Neural cell (in vitro differentiated cells): Measurements from ENCODE around the gene GPR33. TPM values are rescaled to one million over a fixed set of nuclear protein-coding genes. Genes with fewer than 3 reads are reported as not detected.

ENCODE experiments used
- H2AFZ ChIP-seq: fragments of 200-600, 300-800 bp; sonication (generic), shearing (Covaris generic); 2 replicates; pipeline ENCODE4 v1.6.0; 2014; ENCODE audit warnings: low read depth, mild to moderate bottlenecking, antibody characterized with exemption, low read length, moderate library complexity
- H3F3A ChIP-seq: fragments of 200-600 bp; shearing (Covaris generic); 2 replicates; pipeline ENCODE4 v1.6.1; 2016; ENCODE audit warnings: mild to moderate bottlenecking, moderate library complexity, mixed read lengths, antibody characterized with exemption, low read length; ENCODE audit not compliant: insufficient read depth, poor library complexity, severe bottlenecking
- H3K27ac ChIP-seq: fragments of 200-600, 300-800 bp; sonication (generic), shearing (Covaris generic); 2 replicates; pipeline ENCODE4 v1.5.1; 2014; ENCODE audit warnings: mild to moderate bottlenecking, low read length, moderate library complexity
- H3K27me3 ChIP-seq: fragments of 300-800, 200-600 bp; sonication (generic), shearing (Covaris generic); 2 replicates; pipeline ENCODE4 v1.6.0; 2014; ENCODE audit warnings: mild to moderate bottlenecking, low read depth, low read length, moderate library complexity; ENCODE audit not compliant: insufficient read depth
- H3K36me3 ChIP-seq: fragments of 300-800, 200-600 bp; sonication (generic), shearing (Covaris generic); 2 replicates; pipeline ENCODE4 v1.5.1; 2014; ENCODE audit warnings: mild to moderate bottlenecking, antibody characterized with exemption, low read length, moderate library complexity; ENCODE audit not compliant: insufficient read depth
- H3K4me2 ChIP-seq: fragments of 300-800, 200-600 bp; sonication (generic), shearing (Covaris generic); 2 replicates; pipeline ENCODE4 v1.6.0; 2014; ENCODE audit warnings: mild to moderate bottlenecking, low read length
- H3K4me3 ChIP-seq: fragments of 300-800, 200-600 bp; sonication (generic), shearing (Covaris generic); 2 replicates; pipeline ENCODE4 v1.5.1; 2014; ENCODE audit warnings: mild to moderate bottlenecking, low read length, moderate library complexity
- H3K79me2 ChIP-seq: fragments of 200-600 bp; shearing (Covaris generic); replicated peaks from 2 replicates; pipeline ENCODE4 v1.6.0; 2014; ENCODE audit warnings: mild to moderate bottlenecking, low read length, moderate library complexity; ENCODE audit not compliant: insufficient read depth
- H3K9ac ChIP-seq: fragments of 300-800, 200-600 bp; sonication (generic), shearing (Covaris generic); 2 replicates; pipeline ENCODE4 v1.6.1; 2016; ENCODE audit warnings: mild to moderate bottlenecking, low read length, mixed read lengths
- H3K9me2 ChIP-seq: fragments of 200-600 bp; shearing (Covaris generic); 2 replicates; pipeline ENCODE4 v1.6.1; 2016; ENCODE audit warnings: mild to moderate bottlenecking, low read length, mixed read lengths; ENCODE audit not compliant: insufficient read depth
- H3K9me3 ChIP-seq: fragments of 200-600, 300-800 bp; sonication (generic), shearing (Covaris generic); 2 replicates; pipeline ENCODE4 v1.6.1; 2016; ENCODE audit warnings: mild to moderate bottlenecking, mixed run types, low read length, moderate library complexity, mixed read lengths
- H4K20me1 ChIP-seq: fragments of 200-600 bp; shearing (Covaris generic); 2 replicates; pipeline ENCODE4 v1.6.1; 2016; ENCODE audit warnings: mild to moderate bottlenecking, mixed run types; ENCODE audit not compliant: insufficient read depth
- EP300 ChIP-seq: fragments of 450-650 bp; conservative IDR thresholded peaks from 2 replicates; pipeline ENCODE4 v1.6.1; 2014; ENCODE audit warnings: antibody characterized with exemption, mild to moderate bottlenecking, moderate library complexity; ENCODE audit not compliant: poor library complexity, severe bottlenecking
- EZH2 ChIP-seq: fragments of 200-600, 300-800 bp; shearing (Covaris generic), sonication (generic); IDR thresholded peaks from 2 replicates; pipeline ENCODE4 v1.6.1; 2014; ENCODE audit warnings: antibody characterized with exemption, low read length, borderline replicate concordance, mild to moderate bottlenecking; ENCODE audit not compliant: insufficient read depth, poor library complexity, severe bottlenecking
- RAD21 ChIP-seq: fragments of 450-650 bp; conservative IDR thresholded peaks from 2 replicates; pipeline ENCODE4 v1.6.1; 2014; ENCODE audit warnings: antibody characterized with exemption, mild to moderate bottlenecking, moderate library complexity
- TAF1 ChIP-seq: IDR thresholded peaks from 2 replicates; pipeline ENCODE4 v1.6.1; 2012; ENCODE audit warnings: low read depth
- polyA minus RNA-seq: library from RNA; depleted of rRNA, polyadenylated mRNA; stranded (reverse); fragments of >200 nt; gene quantifications from 2 replicates; pipeline ENCODE4 v1.2.3, GENCODE V29; 2014
- polyA plus RNA-seq: library from polyadenylated mRNA; depleted of rRNA; stranded (reverse); fragments of >200 nt; gene quantifications from 2 replicates; pipeline ENCODE4 v1.2.3, GENCODE V29; 2014
- TF ChIP-seq, protein P1 (sequence below): fragments of 450-650 bp; IDR thresholded peaks from 2 replicates; pipeline ENCODE4 v1.5.1; 2014; ENCODE audit warnings: antibody characterized with exemption, mild to moderate bottlenecking, moderate library complexity; ENCODE audit not compliant: poor library complexity, severe bottlenecking
- TF ChIP-seq, protein P2 (sequence below): IDR thresholded peaks from 2 replicates; pipeline ENCODE4 v1.6.1; 2012; ENCODE audit warnings: borderline replicate concordance

The GPR33 gene, protein sequence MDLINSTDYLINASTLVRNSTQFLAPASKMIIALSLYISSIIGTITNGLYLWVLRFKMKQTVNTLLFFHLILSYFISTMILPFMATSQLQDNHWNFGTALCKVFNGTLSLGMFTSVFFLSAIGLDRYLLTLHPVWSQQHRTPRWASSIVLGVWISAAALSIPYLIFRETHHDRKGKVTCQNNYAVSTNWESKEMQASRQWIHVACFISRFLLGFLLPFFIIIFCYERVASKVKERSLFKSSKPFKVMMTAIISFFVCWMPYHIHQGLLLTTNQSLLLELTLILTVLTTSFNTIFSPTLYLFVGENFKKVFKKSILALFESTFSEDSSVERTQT
- not detected in 2 replicates for polyA plus RNA-seq
- not detected in 2 replicates for polyA minus RNA-seq

DNA sequence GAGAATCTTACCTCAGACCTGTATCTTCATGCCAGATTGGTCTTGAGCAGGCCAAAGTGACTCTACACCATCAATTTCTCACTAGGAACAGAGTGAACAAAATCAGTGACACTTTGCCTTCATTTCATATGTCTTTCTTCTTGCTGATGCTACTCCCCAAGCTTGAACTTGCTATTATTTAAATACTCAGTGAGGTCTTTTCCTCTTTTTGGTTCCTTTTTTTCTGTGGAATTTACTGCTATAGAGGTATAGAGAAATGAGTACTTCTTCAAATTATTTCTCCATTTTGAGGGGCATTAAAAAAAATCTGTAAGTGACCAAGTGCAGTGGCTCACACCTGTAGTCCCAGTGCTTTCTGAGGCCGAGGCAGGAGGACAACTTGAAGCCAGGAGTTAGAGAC is at the start of gene GPR33:
Gene GPR33 (minus strand): TSS at position 154 of the 400 bp plus-strand sequence. CDS start 4,074 bp downstream, outside the sequence.
- no peaks in the 10 kb centered on the region for H3K9me3 ChIP-seq
- no peak within 1 kb of the TSS for H3K4me3 ChIP-seq
- H3K27ac ChIP-seq: no peak within 1 kb of the TSS
- no peaks in the 10 kb centered on the region for H3K9me2 ChIP-seq
- TF ChIP-seq, protein P1, sequence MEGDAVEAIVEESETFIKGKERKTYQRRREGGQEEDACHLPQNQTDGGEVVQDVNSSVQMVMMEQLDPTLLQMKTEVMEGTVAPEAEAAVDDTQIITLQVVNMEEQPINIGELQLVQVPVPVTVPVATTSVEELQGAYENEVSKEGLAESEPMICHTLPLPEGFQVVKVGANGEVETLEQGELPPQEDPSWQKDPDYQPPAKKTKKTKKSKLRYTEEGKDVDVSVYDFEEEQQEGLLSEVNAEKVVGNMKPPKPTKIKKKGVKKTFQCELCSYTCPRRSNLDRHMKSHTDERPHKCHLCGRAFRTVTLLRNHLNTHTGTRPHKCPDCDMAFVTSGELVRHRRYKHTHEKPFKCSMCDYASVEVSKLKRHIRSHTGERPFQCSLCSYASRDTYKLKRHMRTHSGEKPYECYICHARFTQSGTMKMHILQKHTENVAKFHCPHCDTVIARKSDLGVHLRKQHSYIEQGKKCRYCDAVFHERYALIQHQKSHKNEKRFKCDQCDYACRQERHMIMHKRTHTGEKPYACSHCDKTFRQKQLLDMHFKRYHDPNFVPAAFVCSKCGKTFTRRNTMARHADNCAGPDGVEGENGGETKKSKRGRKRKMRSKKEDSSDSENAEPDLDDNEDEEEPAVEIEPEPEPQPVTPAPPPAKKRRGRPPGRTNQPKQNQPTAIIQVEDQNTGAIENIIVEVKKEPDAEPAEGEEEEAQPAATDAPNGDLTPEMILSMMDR: no peak
- TF ChIP-seq EZH2 (no peak), TAF1 (no peak)
- TF ChIP-seq, protein P2, sequence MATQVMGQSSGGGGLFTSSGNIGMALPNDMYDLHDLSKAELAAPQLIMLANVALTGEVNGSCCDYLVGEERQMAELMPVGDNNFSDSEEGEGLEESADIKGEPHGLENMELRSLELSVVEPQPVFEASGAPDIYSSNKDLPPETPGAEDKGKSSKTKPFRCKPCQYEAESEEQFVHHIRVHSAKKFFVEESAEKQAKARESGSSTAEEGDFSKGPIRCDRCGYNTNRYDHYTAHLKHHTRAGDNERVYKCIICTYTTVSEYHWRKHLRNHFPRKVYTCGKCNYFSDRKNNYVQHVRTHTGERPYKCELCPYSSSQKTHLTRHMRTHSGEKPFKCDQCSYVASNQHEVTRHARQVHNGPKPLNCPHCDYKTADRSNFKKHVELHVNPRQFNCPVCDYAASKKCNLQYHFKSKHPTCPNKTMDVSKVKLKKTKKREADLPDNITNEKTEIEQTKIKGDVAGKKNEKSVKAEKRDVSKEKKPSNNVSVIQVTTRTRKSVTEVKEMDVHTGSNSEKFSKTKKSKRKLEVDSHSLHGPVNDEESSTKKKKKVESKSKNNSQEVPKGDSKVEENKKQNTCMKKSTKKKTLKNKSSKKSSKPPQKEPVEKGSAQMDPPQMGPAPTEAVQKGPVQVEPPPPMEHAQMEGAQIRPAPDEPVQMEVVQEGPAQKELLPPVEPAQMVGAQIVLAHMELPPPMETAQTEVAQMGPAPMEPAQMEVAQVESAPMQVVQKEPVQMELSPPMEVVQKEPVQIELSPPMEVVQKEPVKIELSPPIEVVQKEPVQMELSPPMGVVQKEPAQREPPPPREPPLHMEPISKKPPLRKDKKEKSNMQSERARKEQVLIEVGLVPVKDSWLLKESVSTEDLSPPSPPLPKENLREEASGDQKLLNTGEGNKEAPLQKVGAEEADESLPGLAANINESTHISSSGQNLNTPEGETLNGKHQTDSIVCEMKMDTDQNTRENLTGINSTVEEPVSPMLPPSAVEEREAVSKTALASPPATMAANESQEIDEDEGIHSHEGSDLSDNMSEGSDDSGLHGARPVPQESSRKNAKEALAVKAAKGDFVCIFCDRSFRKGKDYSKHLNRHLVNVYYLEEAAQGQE: no peak
- no peaks in the 10 kb centered on the region for H3F3A ChIP-seq
- H3K27me3 ChIP-seq: no peaks in the 10 kb centered on the region
- H3K4me2 ChIP-seq: no peak within 1 kb of the TSS
- H2AFZ ChIP-seq: no peak within 1 kb of the TSS
- no peaks in the 10 kb centered on the region for H3K79me2 ChIP-seq
- H4K20me1 ChIP-seq: no peaks in the 10 kb centered on the region
- no peak within 1 kb of the TSS for H3K9ac ChIP-seq
- no peaks in the 10 kb centered on the region for H3K36me3 ChIP-seq

DNA sequence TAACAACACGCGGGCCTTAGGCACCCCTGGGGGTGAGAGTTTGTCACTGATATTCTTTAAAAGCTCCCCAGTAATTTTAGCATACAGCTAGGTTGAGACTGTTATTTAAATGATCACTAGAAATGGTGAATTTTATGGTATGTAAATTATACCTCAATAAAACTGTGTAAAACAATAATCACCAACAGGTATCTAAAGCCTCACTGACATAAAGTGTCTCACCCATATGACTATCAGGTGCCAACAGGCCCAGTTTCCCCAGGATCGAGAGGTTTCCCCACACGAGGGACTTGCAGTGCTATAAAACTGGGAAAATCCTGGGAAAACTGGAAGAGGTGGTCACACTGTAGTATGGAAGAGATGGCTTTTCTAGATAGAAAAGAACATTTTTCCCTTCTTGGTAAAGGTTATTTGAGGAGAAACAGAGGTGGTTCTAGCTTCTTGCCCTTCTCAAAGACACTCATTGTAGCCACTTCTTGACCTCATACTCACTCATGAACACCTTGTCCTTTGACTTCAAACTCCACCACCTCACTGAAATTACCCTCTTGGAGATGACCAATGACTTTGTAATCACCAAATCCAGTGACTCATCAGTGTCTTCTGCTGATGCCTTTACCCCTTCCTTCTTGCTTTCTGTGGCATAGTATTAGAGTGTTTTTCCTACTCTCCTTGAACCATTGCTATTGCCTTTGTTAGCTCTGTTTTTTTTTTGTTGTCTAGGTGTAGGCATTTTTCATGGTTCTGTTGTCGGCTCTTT is 48.5 kb upstream of the GPR33 start:
- no peak overlapping the region for H3K4me2 ChIP-seq
- H4K20me1 ChIP-seq: no peaks in the 10 kb centered on the region
- H2AFZ ChIP-seq: no peak overlapping the region
- H3K79me2 ChIP-seq: no peaks in the 10 kb centered on the region
- H3K27me3 ChIP-seq: no peaks in the 10 kb centered on the region
- H3K9me2 ChIP-seq: no peaks in the 10 kb centered on the region
- no peak overlapping the region for H3K4me3 ChIP-seq
- no peaks in the 10 kb centered on the region for H3F3A ChIP-seq
- no peak overlapping the region for H3K9ac ChIP-seq
- TF ChIP-seq RAD21: no peak
- TF ChIP-seq EP300: no peak
- H3K36me3 ChIP-seq: no peaks in the 10 kb centered on the region
- H3K9me3 ChIP-seq: no peaks in the 10 kb centered on the region
- H3K27ac ChIP-seq: no peak overlapping the region
